Thyroid gland (tissue), 4 donors: ENCODE measurements around the gene MAP3K9.

Experiments used
- POLR2A ChIP-seq, 2 donors: fragments of 450-650 bp; IDR thresholded peaks; one replicate each; pipeline ENCODE4 v1.6.1; 2017; ENCODE audit warnings: antibody characterized with exemption in 2 of 2, mild to moderate bottlenecking in 2 of 2, moderate library complexity in 1 of 2
- TF ChIP-seq, protein P1 (sequence below), 6 experiments: fragments of 200-600 bp in 3 of 6; fragments of 450-650 bp in 3 of 6; sonication (generic) in 3 of 6; IDR thresholded peaks; one replicate each; pipeline ENCODE4 v1.5.1; 2016 to 2019; ENCODE audit warnings: antibody characterized with exemption in 6 of 6, mild to moderate bottlenecking in 2 of 6, inconsistent platforms in 1 of 6, moderate library complexity in 1 of 6

DNA sequence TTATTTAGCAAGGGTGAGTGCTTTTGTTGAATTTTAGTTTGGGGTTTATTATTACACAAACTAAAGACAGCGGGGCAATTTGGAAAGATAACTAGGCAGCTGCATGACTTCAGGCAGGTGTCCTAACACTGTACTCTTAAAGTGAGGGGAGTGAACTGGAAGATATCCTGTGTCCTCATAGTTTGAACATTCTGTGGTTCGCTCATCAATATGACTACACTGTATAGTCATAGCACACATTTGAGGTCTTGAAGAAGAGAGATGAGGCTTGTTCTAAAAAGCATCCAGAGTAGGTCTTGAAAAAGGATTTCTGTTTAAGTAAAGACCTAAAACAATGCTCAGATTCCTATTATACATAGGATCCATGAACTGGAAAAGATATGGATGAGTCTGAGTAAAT is 1.7 kb upstream of the MAP3K9 start:
- TF ChIP-seq, protein P1, sequence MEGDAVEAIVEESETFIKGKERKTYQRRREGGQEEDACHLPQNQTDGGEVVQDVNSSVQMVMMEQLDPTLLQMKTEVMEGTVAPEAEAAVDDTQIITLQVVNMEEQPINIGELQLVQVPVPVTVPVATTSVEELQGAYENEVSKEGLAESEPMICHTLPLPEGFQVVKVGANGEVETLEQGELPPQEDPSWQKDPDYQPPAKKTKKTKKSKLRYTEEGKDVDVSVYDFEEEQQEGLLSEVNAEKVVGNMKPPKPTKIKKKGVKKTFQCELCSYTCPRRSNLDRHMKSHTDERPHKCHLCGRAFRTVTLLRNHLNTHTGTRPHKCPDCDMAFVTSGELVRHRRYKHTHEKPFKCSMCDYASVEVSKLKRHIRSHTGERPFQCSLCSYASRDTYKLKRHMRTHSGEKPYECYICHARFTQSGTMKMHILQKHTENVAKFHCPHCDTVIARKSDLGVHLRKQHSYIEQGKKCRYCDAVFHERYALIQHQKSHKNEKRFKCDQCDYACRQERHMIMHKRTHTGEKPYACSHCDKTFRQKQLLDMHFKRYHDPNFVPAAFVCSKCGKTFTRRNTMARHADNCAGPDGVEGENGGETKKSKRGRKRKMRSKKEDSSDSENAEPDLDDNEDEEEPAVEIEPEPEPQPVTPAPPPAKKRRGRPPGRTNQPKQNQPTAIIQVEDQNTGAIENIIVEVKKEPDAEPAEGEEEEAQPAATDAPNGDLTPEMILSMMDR (IDR thresholded peaks at IDR 0.05): no peak
- TF ChIP-seq POLR2A (IDR thresholded peaks at IDR 0.05): no peak
